Brain microvascular endothelial cell (primary cell): ENCODE measurements around the gene DYNC1LI1.
"Not testable (repeated sequence)": the region's sequence is repeated elsewhere in the genome, so short reads cannot be mapped to it uniquely, and the experiment has no call there.

Experiments used
- DNase-seq: peaks from one replicate; pipeline ENCODE4 v3.0.0-alpha.2; 2020
- H3K27ac ChIP-seq: fragments of 250-450 bp; sonication (Bioruptor Pico); 2 replicates; pipeline ENCODE4 v1.5.1; 2020; ENCODE audit warnings: mild to moderate bottlenecking, moderate library complexity
- H3K27me3 ChIP-seq: fragments of 250-450 bp; sonication (Bioruptor Pico); replicated peaks from 2 replicates; pipeline ENCODE4 v1.5.1; 2020; ENCODE audit warnings: mild to moderate bottlenecking
- H3K36me3 ChIP-seq: fragments of 250-450 bp; sonication (Bioruptor Pico); replicated peaks from 2 replicates; pipeline ENCODE4 v1.5.1; 2020; ENCODE audit warnings: mild to moderate bottlenecking
- H3K4me3 ChIP-seq: 2 replicates; pipeline ENCODE4 v1.5.1; 2011; ENCODE audit warnings: low read depth, mild to moderate bottlenecking, control low read depth, low read length, moderate library complexity
- CTCF ChIP-seq: IDR thresholded peaks from 2 replicates; pipeline ENCODE4 v1.5.1; 2011; ENCODE audit warnings: low read depth, mild to moderate bottlenecking, moderate library complexity, low read length, control low read depth, inconsistent platforms; ENCODE audit errors: missing control alignments
- in situ Hi-C: cut with HindIII; loops from 2 replicates; pipeline ENCODE4 v1.10.0; 2017; ENCODE audit warnings: low sequenced_read_pairs, low pct_ligation_motif_present

The DYNC1LI1 gene

GRCh38 chr3:32584660-32585059 lies 14.0 kb upstream of the DYNC1LI1 start:
- no peak for TF ChIP-seq CTCF
- Histone ChIP-seq H3K27ac (no peak overlapping the region), H3K36me3 (no peaks in the 10 kb centered on the region), H3K27me3 (no peaks in the 10 kb centered on the region), H3K4me3 (no peak overlapping the region)
- in situ Hi-C loops = no loop called here
- peak; percentile 14 for DNase-seq

DNA sequence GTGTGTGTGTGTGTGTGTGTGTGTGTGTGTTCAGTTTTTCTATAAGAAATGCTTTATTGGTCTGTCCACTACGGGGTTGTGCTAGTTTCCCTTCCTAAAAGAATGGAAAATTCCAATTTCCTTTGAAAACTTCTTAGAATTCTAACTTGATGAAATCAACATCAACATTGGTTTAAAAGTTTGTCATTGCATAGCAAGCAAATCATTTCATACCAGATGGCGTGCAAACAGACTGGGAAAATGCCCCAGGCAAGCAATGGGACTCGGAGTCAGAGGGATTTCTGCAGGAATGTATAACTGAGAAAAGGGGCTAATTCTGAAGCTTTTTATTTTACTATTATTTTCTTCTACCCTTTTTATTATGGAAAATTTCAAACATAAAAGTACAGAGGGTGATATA lies 13.1 kb upstream of the DYNC1LI1 start:
- Histone ChIP-seq H3K4me3 (no peak overlapping the region), H3K27me3 (no peaks in the 10 kb centered on the region), H3K36me3 (no peaks in the 10 kb centered on the region), H3K27ac (no peak overlapping the region)
- DNase-seq = no peak
- TF ChIP-seq CTCF = no peak
- in situ Hi-C loops = no loop called here

DNA sequence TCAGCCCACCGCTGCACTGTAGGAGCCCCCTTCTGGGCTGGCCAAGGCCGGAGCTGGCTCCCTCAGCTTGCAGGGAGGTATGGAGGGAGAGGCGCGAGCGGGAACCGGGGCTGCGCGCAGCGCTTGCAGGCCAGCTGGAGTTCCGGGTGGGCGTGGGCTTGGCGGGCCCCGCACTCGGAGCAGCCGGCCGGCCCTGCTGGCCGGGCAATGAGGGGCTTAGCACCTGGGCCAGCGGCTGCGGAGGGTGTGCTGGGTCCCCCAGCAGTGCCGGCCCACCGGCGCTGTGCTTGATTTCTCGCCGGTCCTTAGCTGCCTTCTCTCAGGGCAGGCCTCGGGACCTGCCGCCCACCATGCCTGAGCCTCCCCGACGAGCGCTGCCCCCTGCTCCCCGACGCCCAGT lies 8.0 kb upstream of the DYNC1LI1 start:
- DNase-seq, H3K36me3 ChIP-seq, H3K27ac ChIP-seq, H3K27me3 ChIP-seq, H3K4me3 ChIP-seq, in situ Hi-C loops: not testable (repeated sequence)

- no peak for DNase-seq
- in situ Hi-C loops = no loop called here
- H3K27ac ChIP-seq = no peak overlapping the region
Observed at GRCh38 chr3:32577581-32578556, 7.2 kb upstream of the DYNC1LI1 start.

GRCh38 chr3:32577174-32577573 lies 6.5 kb upstream of the DYNC1LI1 start:
- H3K27me3 ChIP-seq = no peaks in the 10 kb centered on the region
- no peak overlapping the region for H3K27ac ChIP-seq
- in situ Hi-C loops = no loop called here
- no peak for TF ChIP-seq CTCF
- DNase-seq = no peak
- H3K36me3 ChIP-seq = no peaks in the 10 kb centered on the region
- H3K4me3 ChIP-seq = no peak overlapping the region

More at GRCh38 chr3:32577581-32578556, 7.2 kb upstream of the DYNC1LI1 start:
- TF ChIP-seq CTCF = no peak
- Histone ChIP-seq H3K36me3 (no peaks in the 10 kb centered on the region), H3K27me3 (no peaks in the 10 kb centered on the region), H3K4me3 (no peak overlapping the region)

DNA sequence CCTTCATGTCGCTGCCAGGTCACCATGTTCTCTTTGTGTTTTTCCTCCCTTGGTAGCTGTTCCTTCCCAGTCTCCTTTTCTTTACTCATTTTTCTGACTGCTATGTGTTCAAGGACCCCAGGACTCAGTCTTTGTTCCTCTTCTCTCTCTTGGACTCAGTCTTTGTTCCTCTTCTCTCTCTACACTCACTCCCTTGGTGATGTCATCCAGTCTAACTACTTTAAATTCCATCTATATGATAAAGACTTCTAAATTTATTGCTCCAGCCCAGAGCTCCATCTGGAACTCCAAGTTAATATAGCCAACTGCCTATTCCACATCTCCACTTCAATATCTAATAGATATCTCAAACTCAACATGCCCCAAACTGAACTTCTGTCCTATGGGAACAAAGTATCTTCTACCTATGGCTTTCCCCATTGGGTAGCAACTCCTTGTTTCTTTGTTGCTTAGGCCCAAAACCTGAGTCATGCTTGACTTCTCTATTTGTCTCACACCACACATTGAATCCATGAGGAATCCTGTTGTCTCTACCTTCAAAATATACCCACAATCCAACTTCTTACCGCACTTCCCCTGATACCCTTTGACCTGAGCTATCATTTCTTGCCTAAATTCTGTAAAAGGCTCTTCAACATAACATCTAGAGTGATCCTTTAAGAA lies 4.9 kb upstream of the DYNC1LI1 start:
- in situ Hi-C loops = no loop called here
- no peaks in the 10 kb centered on the region for H3K27me3 ChIP-seq
- H3K36me3 ChIP-seq = no peaks in the 10 kb centered on the region
- no peak for TF ChIP-seq CTCF
- no peak overlapping the region for H3K27ac ChIP-seq
- DNase-seq = peak; percentile 16
- no peak overlapping the region for H3K4me3 ChIP-seq
